ENCODE data around the gene RSAD2.

The RSAD2 gene

GRCh38 chr2:6881046-6881445 is 3.5 kb downstream of the RSAD2 start:
- no peak for TF ChIP-seq EZH2phosphoT487 (conservative IDR thresholded peaks at IDR 0.05; ENCODE audit: low read length)
- TF ChIP-seq, protein P1, sequence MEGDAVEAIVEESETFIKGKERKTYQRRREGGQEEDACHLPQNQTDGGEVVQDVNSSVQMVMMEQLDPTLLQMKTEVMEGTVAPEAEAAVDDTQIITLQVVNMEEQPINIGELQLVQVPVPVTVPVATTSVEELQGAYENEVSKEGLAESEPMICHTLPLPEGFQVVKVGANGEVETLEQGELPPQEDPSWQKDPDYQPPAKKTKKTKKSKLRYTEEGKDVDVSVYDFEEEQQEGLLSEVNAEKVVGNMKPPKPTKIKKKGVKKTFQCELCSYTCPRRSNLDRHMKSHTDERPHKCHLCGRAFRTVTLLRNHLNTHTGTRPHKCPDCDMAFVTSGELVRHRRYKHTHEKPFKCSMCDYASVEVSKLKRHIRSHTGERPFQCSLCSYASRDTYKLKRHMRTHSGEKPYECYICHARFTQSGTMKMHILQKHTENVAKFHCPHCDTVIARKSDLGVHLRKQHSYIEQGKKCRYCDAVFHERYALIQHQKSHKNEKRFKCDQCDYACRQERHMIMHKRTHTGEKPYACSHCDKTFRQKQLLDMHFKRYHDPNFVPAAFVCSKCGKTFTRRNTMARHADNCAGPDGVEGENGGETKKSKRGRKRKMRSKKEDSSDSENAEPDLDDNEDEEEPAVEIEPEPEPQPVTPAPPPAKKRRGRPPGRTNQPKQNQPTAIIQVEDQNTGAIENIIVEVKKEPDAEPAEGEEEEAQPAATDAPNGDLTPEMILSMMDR (IDR thresholded peaks at IDR 0.05; ENCODE audit: insufficient read depth, low read length, poor library complexity, severe bottlenecking) = no peak
- H3K79me2 ChIP-seq (ENCODE audit: insufficient read depth, low read length) = no peaks in the 10 kb centered on the region
- H4K20me1 ChIP-seq (ENCODE audit: low read depth, low read length) = no peaks in the 10 kb centered on the region
- no peaks in the 10 kb centered on the region for H3K9me3 ChIP-seq (ENCODE audit: insufficient read depth, low read length)
- no peak overlapping the region for H3K27ac ChIP-seq (ENCODE audit: low read depth, low read length)
- H3K4me2 ChIP-seq (ENCODE audit: low read depth, low read length, poor library complexity, severe bottlenecking) = no peak overlapping the region
- no peaks in the 10 kb centered on the region for H3K36me3 ChIP-seq (ENCODE audit: low read length)
- H3K9me2 ChIP-seq (replicated peaks; ENCODE audit: insufficient read depth, low read length) = no peaks in the 10 kb centered on the region
- no peak overlapping the region for H3K4me3 ChIP-seq (ENCODE audit: insufficient read depth, low read length, poor library complexity, severe bottlenecking)
- no peak overlapping the region for H2AFZ ChIP-seq (ENCODE audit: low read depth, low read length, severe bottlenecking)
- no peak overlapping the region for H3K9ac ChIP-seq (ENCODE audit: low read length)
- H3F3A ChIP-seq (ENCODE audit: insufficient read depth) = no peaks in the 10 kb centered on the region
- no peaks in the 10 kb centered on the region for H3K27me3 ChIP-seq (ENCODE audit: low read length)

GRCh38 chr2:6881516-6881915 is 3.9 kb downstream of the RSAD2 start:
- Histone ChIP-seq H2AFZ (ENCODE audit: low read depth, low read length, severe bottlenecking) (no peak overlapping the region), H3K9me2 (replicated peaks; ENCODE audit: insufficient read depth, low read length) (no peaks in the 10 kb centered on the region), H3K4me3 (ENCODE audit: insufficient read depth, low read length, poor library complexity, severe bottlenecking) (no peak overlapping the region), H3K9ac (ENCODE audit: low read length) (no peak overlapping the region), H3K4me2 (ENCODE audit: low read depth, low read length, poor library complexity, severe bottlenecking) (no peak overlapping the region), H3K79me2 (ENCODE audit: insufficient read depth, low read length) (no peaks in the 10 kb centered on the region), H3K36me3 (ENCODE audit: low read length) (no peaks in the 10 kb centered on the region), H3F3A (ENCODE audit: insufficient read depth) (no peaks in the 10 kb centered on the region), H3K27ac (ENCODE audit: low read depth, low read length) (no peak overlapping the region), H3K9me3 (ENCODE audit: insufficient read depth, low read length) (no peaks in the 10 kb centered on the region), H3K27me3 (ENCODE audit: low read length) (no peaks in the 10 kb centered on the region), H4K20me1 (ENCODE audit: low read depth, low read length) (no peaks in the 10 kb centered on the region)
- no peak for TF ChIP-seq EZH2phosphoT487 (conservative IDR thresholded peaks at IDR 0.05; ENCODE audit: low read length)
- TF ChIP-seq, protein P1 (IDR thresholded peaks at IDR 0.05; ENCODE audit: insufficient read depth, low read length, poor library complexity, severe bottlenecking) = no peak

DNA sequence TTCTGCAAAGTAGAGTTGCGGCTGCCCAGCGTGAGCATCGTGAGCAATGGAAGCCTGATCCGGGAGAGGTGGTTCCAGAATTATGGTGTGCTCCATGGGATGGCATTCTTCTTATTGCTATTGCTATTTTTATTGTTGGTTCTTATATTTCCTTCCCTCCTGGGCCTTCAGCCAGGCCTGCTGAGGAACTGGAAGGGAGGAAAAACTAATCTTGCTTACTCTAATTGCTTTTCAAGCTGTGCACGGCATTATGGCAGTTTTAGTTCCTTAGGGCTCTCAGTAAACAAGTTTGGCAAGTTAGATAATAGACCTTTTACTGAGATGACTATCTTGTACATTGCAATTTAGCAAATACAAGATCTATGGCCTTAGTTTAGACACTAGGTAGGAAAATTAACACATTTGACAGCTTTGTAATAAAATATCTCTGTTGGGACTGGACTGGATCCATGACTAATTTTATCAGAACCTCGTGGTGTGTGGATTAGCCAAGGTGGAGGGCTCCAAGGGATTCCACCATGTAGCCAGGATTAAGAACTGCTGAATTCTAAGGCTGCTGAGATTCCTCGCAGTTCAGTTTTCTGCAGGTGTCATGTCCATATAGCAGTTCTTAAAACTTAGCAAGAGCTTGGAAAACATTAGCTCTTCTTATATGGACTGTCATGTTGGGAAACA is 6.0 kb downstream of the RSAD2 start:
- Histone ChIP-seq H3K36me3 (ENCODE audit: low read length) (no peaks in the 10 kb centered on the region), H3K79me2 (ENCODE audit: insufficient read depth, low read length) (no peaks in the 10 kb centered on the region), H3K4me3 (ENCODE audit: insufficient read depth, low read length, poor library complexity, severe bottlenecking) (no peak overlapping the region), H3K9ac (ENCODE audit: low read length) (no peak overlapping the region), H3K27me3 (ENCODE audit: low read length) (no peaks in the 10 kb centered on the region), H3K4me2 (ENCODE audit: low read depth, low read length, poor library complexity, severe bottlenecking) (no peak overlapping the region), H3F3A (ENCODE audit: insufficient read depth) (no peaks in the 10 kb centered on the region), H3K27ac (ENCODE audit: low read depth, low read length) (no peak overlapping the region), H3K9me2 (replicated peaks; ENCODE audit: insufficient read depth, low read length) (no peaks in the 10 kb centered on the region), H3K9me3 (ENCODE audit: insufficient read depth, low read length) (no peaks in the 10 kb centered on the region), H4K20me1 (ENCODE audit: low read depth, low read length) (no peaks in the 10 kb centered on the region), H2AFZ (ENCODE audit: low read depth, low read length, severe bottlenecking) (no peak overlapping the region)
- TF ChIP-seq, protein P1 (IDR thresholded peaks at IDR 0.05; ENCODE audit: insufficient read depth, low read length, poor library complexity, severe bottlenecking) = no peak
- TF ChIP-seq EZH2phosphoT487 (conservative IDR thresholded peaks at IDR 0.05; ENCODE audit: low read length) = no peak
